Measurements from ENCODE around the gene EDEM3.
"Not testable (repeated sequence)": the region's sequence is repeated elsewhere in the genome, so short reads cannot be mapped to it uniquely, and the experiment has no call there.

EDEM3 gene

GRCh38 chr1:184767591-184767990 lies 12.9 kb upstream of the EDEM3 start:
- DNase-seq: no peak

- DNase-seq: no peak
These were observed 9.8 kb upstream of the EDEM3 start for GRCh38 chr1:184764483-184764882.

- DNase-seq: not testable (repeated sequence)
These were observed 8.9 kb upstream of the EDEM3 start for GRCh38 chr1:184763520-184763919.

- DNase-seq: no peak
These were observed 7.4 kb upstream of the EDEM3 start for GRCh38 chr1:184761969-184762485.

- DNase-seq: no peak
These were observed 5.0 kb upstream of the EDEM3 start for GRCh38 chr1:184759651-184760050.

- no peak for DNase-seq
These were observed 4.5 kb upstream of the EDEM3 start for GRCh38 chr1:184759112-184759511.

- DNase-seq: no peak
These were observed 3.2 kb upstream of the EDEM3 start for GRCh38 chr1:184757891-184758290.

GRCh38 chr1:184757406-184757805 lies 2.7 kb upstream of the EDEM3 start:
- no peak for DNase-seq

- no peak for DNase-seq
These were observed 788 bp upstream of the EDEM3 start for GRCh38 chr1:184755226-184756065.

- DNase-seq: peak; percentile 9
These were observed 816 bp downstream of the EDEM3 start for GRCh38 chr1:184753608-184754475.

- no peak for DNase-seq
These were observed 1.5 kb downstream of the EDEM3 start for GRCh38 chr1:184753117-184753516.

- no peak for DNase-seq
These were observed 2.0 kb downstream of the EDEM3 start for GRCh38 chr1:184752656-184753055.

GRCh38 chr1:184748740-184749139 lies 5.9 kb downstream of the EDEM3 start:
- DNase-seq: no peak

GRCh38 chr1:184747089-184747955 lies 7.3 kb downstream of the EDEM3 start:
- no peak for DNase-seq

- no peak for DNase-seq
These were observed 8.6 kb downstream of the EDEM3 start for GRCh38 chr1:184745929-184746638.

- no peak for DNase-seq
These were observed 9.5 kb downstream of the EDEM3 start for GRCh38 chr1:184745110-184745509.

GRCh38 chr1:184743062-184743756 lies 11.4 kb downstream of the EDEM3 start:
- no peak for DNase-seq

GRCh38 chr1:184740344-184740743 lies 14.3 kb downstream of the EDEM3 start:
- DNase-seq: no peak

GRCh38 chr1:184739796-184740195 lies 14.9 kb downstream of the EDEM3 start:
- DNase-seq: no peak

- no peak for DNase-seq
These were observed 15.6 kb downstream of the EDEM3 start for GRCh38 chr1:184739070-184739469.

GRCh38 chr1:184734980-184735379 lies 19.7 kb downstream of the EDEM3 start:
- DNase-seq: no peak

Measured in NCI-H226 (cell line).